Measurements from ENCODE around the gene ARHGEF3. TPM values are rescaled to one million over a fixed set of nuclear protein-coding genes. Genes with fewer than 3 reads are reported as not detected.
A peak's percentile ranks its signal among the peaks of the same experiment; 100 is the strongest.

Gene ARHGEF3
- total RNA-seq, 1 donor = 21.7 TPM

DNA sequence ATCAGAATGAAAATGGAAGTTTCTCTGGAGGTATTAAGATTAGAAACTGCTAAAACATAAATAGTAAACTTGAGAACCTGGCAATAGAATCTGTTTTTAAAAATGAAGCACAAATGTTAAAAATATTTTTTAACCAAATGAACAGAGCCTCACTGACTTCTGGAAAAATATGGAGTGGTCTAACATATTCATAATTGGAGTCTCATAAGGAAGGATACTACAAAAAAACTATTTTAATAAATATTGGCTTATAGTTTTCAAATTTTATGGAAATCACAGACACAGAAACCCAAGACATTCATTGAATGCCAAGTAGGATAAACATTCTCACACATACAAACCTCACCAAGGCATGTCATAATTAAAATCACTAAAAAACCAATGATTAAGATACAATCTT lies 95.1 kb downstream of the ARHGEF3 start:
- H3K4me2 ChIP-seq (ENCODE audit: insufficient read depth, low read length) = no peak overlapping the region
- DNase-seq (ENCODE audit: insufficient read length, low spot score, missing footprints) = no peak
- H3K27me3 ChIP-seq (ENCODE audit: insufficient read depth, low read length) = peaks cover 2% of the 10 kb centered on the region
- H3K79me2 ChIP-seq (ENCODE audit: insufficient read depth, low read length) = no peaks in the 10 kb centered on the region
- no peak overlapping the region for H2AFZ ChIP-seq (ENCODE audit: low read length)
- H3K9me3 ChIP-seq (ENCODE audit: low read depth, low read length) = no peaks in the 10 kb centered on the region
- H3K27ac ChIP-seq (ENCODE audit: low read depth, low read length) = no peak overlapping the region
- H3K4me3 ChIP-seq (ENCODE audit: insufficient read depth, low read length) = no peak overlapping the region
- TF ChIP-seq, protein P1, sequence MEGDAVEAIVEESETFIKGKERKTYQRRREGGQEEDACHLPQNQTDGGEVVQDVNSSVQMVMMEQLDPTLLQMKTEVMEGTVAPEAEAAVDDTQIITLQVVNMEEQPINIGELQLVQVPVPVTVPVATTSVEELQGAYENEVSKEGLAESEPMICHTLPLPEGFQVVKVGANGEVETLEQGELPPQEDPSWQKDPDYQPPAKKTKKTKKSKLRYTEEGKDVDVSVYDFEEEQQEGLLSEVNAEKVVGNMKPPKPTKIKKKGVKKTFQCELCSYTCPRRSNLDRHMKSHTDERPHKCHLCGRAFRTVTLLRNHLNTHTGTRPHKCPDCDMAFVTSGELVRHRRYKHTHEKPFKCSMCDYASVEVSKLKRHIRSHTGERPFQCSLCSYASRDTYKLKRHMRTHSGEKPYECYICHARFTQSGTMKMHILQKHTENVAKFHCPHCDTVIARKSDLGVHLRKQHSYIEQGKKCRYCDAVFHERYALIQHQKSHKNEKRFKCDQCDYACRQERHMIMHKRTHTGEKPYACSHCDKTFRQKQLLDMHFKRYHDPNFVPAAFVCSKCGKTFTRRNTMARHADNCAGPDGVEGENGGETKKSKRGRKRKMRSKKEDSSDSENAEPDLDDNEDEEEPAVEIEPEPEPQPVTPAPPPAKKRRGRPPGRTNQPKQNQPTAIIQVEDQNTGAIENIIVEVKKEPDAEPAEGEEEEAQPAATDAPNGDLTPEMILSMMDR (IDR thresholded peaks at IDR 0.05; ENCODE audit: extremely low read depth, low read depth, low read length) = no peak
- no peaks in the 10 kb centered on the region for H4K20me1 ChIP-seq (ENCODE audit: insufficient read depth, low read length)
- no peaks in the 10 kb centered on the region for H3K36me3 ChIP-seq (ENCODE audit: insufficient read depth, low read length)
- H3K4me1 ChIP-seq (ENCODE audit: insufficient read depth, low read length) = no peaks in the 10 kb centered on the region

DNA sequence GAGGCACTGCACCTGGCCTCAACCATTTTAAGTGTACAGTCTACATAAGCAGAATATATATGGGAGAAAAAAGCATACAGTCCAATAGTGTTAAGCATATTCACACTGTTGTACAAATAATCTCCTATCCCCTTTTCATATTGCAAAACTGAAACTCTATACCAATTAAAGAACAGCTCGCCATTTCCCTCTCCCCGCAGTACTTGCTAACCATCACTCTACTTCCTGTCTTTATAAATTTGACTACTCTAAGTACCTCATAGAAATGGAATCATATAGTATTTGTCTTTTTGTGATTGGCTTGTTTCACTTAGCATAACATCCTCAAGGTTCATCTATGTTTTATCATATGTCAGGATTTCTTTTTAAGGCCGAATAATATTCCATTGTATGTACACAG lies 97.0 kb downstream of the ARHGEF3 start:
- Histone ChIP-seq H4K20me1 (ENCODE audit: insufficient read depth, low read length) (no peaks in the 10 kb centered on the region), H3K79me2 (ENCODE audit: insufficient read depth, low read length) (no peaks in the 10 kb centered on the region), H3K4me3 (ENCODE audit: insufficient read depth, low read length) (no peak overlapping the region), H2AFZ (ENCODE audit: low read length) (no peak overlapping the region), H3K36me3 (ENCODE audit: insufficient read depth, low read length) (no peaks in the 10 kb centered on the region), H3K4me1 (ENCODE audit: insufficient read depth, low read length) (no peaks in the 10 kb centered on the region), H3K4me2 (ENCODE audit: insufficient read depth, low read length) (no peak overlapping the region), H3K9me3 (ENCODE audit: low read depth, low read length) (no peaks in the 10 kb centered on the region), H3K27ac (ENCODE audit: low read depth, low read length) (no peak overlapping the region), H3K27me3 (ENCODE audit: insufficient read depth, low read length) (no peaks in the 10 kb centered on the region)
- TF ChIP-seq, protein P1 (IDR thresholded peaks at IDR 0.05; ENCODE audit: extremely low read depth, low read depth, low read length) = no peak
- no peak for DNase-seq (ENCODE audit: insufficient read length, low spot score, missing footprints)

DNA sequence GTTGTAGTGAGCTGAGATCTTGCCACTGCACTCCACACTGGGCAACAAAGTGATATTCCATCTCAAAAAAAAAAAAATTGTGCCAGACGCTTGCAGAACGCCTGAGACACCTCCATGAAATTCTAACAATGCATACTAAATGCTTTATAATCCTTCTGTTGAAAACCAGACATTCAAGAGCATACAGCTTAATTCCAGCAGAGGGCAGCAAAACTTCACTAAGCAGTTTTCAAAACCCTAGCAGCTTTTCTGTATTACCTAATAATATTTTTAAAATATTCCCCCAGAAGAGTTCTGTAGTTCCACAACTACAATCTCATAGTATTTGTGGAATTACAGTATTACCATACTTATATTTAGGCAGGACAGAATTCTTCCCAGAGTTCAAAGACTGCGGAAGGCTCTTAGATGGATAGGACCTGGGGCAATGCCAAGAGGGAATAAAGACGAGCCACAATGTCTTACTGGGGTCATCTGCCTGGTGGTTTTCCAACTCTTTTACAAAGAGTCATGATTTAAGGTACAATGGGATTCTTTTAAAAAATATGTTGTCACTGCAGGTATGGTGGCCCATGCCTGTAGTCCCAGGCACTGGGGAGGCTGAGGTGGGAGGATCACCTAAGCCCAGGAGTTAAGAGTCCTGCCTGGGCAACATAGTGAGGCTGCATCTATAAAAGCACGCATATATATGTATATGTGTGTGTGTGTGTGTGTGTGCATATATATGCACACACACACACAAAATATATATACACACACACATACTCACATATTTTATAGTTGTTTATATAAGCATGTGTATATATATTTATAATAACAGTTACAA lies 99.0 kb downstream of the ARHGEF3 start:
- DNase-seq (ENCODE audit: insufficient read length, low spot score, missing footprints) = peak; percentile 79
- H3K4me3 ChIP-seq (ENCODE audit: insufficient read depth, low read length) = no peak overlapping the region
- H3K4me1 ChIP-seq (ENCODE audit: insufficient read depth, low read length) = no peaks in the 10 kb centered on the region
- no peaks in the 10 kb centered on the region for H3K9me3 ChIP-seq (ENCODE audit: low read depth, low read length)
- no peak overlapping the region for H3K4me2 ChIP-seq (ENCODE audit: insufficient read depth, low read length)
- no peaks in the 10 kb centered on the region for H3K27me3 ChIP-seq (ENCODE audit: insufficient read depth, low read length)
- no peaks in the 10 kb centered on the region for H4K20me1 ChIP-seq (ENCODE audit: insufficient read depth, low read length)
- H3K79me2 ChIP-seq (ENCODE audit: insufficient read depth, low read length) = no peaks in the 10 kb centered on the region
- H3K27ac ChIP-seq (ENCODE audit: low read depth, low read length) = no peak overlapping the region
- TF ChIP-seq, protein P1 (IDR thresholded peaks at IDR 0.05; ENCODE audit: extremely low read depth, low read depth, low read length) = peak; percentile 82
- no peaks in the 10 kb centered on the region for H3K36me3 ChIP-seq (ENCODE audit: insufficient read depth, low read length)
- no peak overlapping the region for H2AFZ ChIP-seq (ENCODE audit: low read length)

DNA sequence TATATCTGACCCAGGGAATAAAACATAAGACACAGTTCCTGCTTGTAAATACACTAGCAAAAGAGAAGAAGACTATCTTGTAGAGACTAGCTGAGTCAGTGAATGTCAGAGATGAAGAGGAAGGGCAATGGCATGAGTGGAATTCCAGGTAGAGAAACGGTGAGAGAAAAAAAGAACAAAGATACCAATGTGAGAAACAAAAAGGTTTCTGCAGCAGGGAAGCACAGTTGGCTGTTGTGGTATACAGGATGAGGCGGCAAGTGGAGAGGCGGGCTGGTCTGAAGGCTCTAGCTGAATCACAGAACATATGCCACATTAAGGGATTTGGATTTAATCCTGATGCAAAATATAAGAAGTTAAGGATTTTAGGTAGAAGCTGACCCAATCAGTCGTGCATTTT lies 101.6 kb downstream of the ARHGEF3 start:
- H3K27ac ChIP-seq (ENCODE audit: low read depth, low read length) = no peak overlapping the region
- H3K9me3 ChIP-seq (ENCODE audit: low read depth, low read length) = no peaks in the 10 kb centered on the region
- TF ChIP-seq, protein P1 (IDR thresholded peaks at IDR 0.05; ENCODE audit: extremely low read depth, low read depth, low read length) = no peak
- H3K4me3 ChIP-seq (ENCODE audit: insufficient read depth, low read length) = no peak overlapping the region
- H3K36me3 ChIP-seq (ENCODE audit: insufficient read depth, low read length) = no peaks in the 10 kb centered on the region
- no peak for DNase-seq (ENCODE audit: insufficient read length, low spot score, missing footprints)
- H2AFZ ChIP-seq (ENCODE audit: low read length) = no peak overlapping the region
- no peaks in the 10 kb centered on the region for H3K27me3 ChIP-seq (ENCODE audit: insufficient read depth, low read length)
- no peaks in the 10 kb centered on the region for H4K20me1 ChIP-seq (ENCODE audit: insufficient read depth, low read length)
- no peaks in the 10 kb centered on the region for H3K79me2 ChIP-seq (ENCODE audit: insufficient read depth, low read length)
- H3K4me2 ChIP-seq (ENCODE audit: insufficient read depth, low read length) = no peak overlapping the region
- no peaks in the 10 kb centered on the region for H3K4me1 ChIP-seq (ENCODE audit: insufficient read depth, low read length)

Data from osteoblast (primary cell).